ENCODE measurements around the gene CLDN14. TPM values are rescaled to one million over a fixed set of nuclear protein-coding genes. Genes with fewer than 3 reads are reported as not detected.

The CLDN14 gene
- total RNA-seq, 4 donors from 2014 or later: not detected

DNA sequence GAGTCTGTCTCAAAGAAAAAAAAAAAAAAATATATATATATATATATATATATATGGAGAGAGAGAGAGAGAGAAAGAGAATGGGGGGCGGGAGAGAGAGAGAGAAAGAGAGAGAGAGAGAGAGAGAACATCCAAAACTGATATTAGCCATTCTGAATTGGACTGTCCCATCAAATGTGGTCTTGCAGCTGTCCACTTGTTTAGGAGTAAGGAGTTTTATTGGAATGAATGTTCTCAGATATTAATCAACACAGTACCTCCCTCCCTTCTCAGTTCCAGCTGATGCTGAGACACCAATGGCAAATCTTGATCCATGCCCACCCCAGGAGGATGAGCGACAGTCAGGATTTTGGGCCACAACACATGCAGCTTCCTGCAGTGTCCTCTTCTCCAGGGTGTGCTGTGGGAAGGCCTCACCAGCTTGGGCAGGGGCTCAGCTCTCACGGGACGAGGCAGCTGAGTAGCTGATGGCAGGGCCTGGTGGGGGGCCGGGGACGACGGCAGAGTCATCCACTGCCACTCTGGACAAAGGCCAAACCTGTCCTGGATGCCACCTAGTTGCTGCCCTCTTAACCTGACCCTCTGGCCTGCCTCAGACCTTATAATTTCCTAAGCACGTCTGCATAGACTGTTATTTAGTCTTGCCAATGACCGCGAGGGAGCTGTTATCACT is 9.3 kb upstream of the CLDN14 start:
- no peak for DNase-seq (ENCODE audit: low spot score)
- TF ChIP-seq, protein P1, sequence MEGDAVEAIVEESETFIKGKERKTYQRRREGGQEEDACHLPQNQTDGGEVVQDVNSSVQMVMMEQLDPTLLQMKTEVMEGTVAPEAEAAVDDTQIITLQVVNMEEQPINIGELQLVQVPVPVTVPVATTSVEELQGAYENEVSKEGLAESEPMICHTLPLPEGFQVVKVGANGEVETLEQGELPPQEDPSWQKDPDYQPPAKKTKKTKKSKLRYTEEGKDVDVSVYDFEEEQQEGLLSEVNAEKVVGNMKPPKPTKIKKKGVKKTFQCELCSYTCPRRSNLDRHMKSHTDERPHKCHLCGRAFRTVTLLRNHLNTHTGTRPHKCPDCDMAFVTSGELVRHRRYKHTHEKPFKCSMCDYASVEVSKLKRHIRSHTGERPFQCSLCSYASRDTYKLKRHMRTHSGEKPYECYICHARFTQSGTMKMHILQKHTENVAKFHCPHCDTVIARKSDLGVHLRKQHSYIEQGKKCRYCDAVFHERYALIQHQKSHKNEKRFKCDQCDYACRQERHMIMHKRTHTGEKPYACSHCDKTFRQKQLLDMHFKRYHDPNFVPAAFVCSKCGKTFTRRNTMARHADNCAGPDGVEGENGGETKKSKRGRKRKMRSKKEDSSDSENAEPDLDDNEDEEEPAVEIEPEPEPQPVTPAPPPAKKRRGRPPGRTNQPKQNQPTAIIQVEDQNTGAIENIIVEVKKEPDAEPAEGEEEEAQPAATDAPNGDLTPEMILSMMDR (IDR thresholded peaks at IDR 0.05): no peak
- ATAC-seq (ENCODE audit: low FRiP score): no peak

DNA sequence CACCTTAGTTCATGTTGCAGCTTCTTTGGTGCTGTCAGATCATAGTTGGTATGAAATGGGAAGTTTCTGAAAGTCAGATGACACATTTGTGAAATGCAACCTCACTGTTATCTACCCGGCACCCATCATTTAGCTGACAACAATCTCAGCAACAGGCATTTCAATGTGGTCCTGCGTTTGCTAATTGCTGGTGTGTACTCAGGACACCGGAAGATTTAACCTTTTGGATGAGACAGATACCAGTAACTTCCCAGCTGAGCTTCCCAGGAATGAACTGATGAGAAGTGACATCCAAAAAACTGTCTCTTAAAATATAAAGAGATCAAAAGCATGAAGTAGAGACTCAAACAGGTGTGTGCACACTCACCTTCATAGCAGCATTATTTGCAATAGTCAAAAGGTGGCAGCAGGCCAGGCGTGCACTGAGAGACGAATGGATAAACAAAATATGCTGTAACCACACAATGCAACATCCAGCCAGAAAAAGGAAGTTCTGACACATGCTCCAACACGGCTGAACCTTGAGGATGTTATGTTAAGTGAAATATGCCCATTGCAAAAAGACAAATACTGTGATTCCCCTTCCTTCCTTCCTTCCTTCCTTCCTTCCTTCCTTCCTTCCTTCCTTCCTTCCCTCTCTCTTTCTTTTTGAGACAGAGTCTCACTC is 7.9 kb upstream of the CLDN14 start:
- DNase-seq (ENCODE audit: low spot score) (no peak), ATAC-seq (ENCODE audit: low FRiP score) (no peak)
- TF ChIP-seq, protein P1 (IDR thresholded peaks at IDR 0.05): no peak

DNA sequence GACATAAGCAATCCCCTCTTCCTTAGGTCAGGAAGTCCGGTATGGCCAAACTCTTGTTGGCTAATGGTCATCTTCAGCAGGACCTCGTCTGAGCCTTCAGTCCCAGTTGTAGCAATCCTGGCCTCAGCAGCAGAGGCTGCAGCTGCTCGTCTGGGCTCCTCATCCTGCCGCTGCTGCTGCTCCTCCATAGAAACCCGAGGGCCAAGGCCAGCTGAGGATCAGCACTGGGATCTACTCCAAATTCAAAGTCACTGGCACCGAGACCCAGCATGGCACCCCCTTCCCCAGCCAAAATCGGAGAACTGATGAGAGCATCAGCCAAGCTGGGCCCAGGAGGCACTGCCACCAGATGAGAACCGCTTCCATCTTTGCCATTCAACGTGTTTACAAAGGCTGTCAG is 6.3 kb upstream of the CLDN14 start:
- DNase-seq (ENCODE audit: low spot score): no peak
- TF ChIP-seq, protein P1 (IDR thresholded peaks at IDR 0.05): no peak
- no peak for ATAC-seq (ENCODE audit: low FRiP score)

DNA sequence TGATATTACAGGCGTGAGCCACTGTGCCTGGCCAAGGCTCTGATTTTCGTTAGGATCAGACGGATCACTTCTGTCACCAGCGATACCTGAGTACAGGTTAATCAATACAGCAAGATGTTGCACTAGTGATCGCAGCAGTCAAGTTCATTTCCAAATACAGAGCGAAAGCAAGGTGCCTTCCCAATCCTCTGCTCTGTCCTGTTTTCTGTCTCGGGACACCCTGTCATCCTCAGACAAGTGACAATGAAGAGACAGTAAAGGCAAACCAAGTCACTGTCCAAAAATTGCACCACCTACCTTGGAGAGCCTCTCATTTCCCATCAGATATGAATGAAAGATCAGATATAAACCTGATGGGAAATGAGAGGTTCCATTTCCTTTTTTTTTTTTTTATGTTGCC is 5.6 kb upstream of the CLDN14 start:
- TF ChIP-seq, protein P1 (IDR thresholded peaks at IDR 0.05): no peak
- DNase-seq (ENCODE audit: low spot score): no peak
- no peak for ATAC-seq (ENCODE audit: low FRiP score)

DNA sequence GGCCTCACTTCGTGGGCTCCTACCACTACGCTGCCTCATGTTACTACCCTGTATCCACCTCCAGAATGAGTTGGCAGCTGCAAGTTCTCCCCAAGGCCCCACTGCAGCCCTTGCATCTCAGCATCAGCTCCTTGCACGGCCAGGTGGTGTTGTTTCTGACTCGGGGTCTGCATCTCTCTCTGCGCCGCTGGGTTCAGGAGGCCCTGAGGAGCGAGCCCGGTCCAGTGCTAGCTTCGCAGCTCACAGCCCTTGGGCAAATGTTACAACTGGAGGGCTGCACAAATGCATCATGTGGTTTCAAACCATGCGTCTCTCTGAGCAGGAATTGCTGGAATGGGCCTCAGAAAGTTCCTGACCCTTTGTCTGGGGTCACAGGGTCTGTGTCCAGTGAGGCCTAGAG is 3.2 kb upstream of the CLDN14 start:
- no peak for ATAC-seq (ENCODE audit: low FRiP score)
- TF ChIP-seq, protein P1 (IDR thresholded peaks at IDR 0.05): no peak
- no peak for DNase-seq (ENCODE audit: low spot score)

DNA sequence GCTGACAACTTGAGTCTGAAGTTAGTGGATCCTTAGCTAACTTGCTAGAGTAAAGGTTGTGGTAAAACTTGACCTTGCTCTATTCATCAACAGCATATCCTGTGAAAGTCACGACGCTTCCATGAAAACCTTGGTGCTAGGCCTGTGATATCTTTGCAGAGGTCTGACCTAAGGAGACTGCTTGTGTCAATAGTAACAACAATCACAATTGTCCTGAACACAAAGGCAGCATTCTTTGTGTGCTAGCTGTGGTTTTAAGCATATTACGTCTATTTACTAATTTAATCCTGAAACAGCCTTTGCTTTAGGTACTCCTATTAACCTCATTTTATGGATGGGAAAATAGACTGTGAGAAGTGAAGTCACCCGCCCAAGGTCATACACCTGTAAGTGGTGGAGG is 2.8 kb upstream of the CLDN14 start:
- TF ChIP-seq, protein P1 (IDR thresholded peaks at IDR 0.05): no peak
- DNase-seq (ENCODE audit: low spot score): no peak
- no peak for ATAC-seq (ENCODE audit: low FRiP score)

DNA sequence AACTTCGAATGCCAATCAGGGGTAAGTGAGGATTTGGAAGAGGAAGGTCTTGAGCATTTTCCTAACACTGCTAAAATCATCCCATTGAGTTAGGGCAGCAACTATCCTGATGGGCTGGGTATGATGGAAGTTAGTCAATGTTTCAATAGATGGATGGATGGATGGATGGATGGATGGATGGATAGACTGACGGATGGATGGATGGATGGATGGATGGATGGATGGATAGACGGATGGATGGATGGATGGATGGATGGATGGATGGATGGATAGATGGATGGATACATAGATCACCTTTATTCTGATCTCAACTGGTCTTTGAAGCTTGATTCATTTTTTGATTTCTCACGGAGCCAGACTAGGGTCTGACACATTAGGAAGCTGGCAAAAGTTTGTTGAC is 2.3 kb upstream of the CLDN14 start:
- TF ChIP-seq, protein P1 (IDR thresholded peaks at IDR 0.05): no peak
- ATAC-seq (ENCODE audit: low FRiP score) (no peak), DNase-seq (ENCODE audit: low spot score) (no peak)

Data from omental fat pad (tissue), 4 donors.